ENCODE measurements around the gene UBE2QL1. TPM values are rescaled to one million over a fixed set of nuclear protein-coding genes. Genes with fewer than 3 reads are reported as not detected.

UBE2QL1 gene
- total RNA-seq, 1 donor from 2014 or later = 22.1 TPM

DNA sequence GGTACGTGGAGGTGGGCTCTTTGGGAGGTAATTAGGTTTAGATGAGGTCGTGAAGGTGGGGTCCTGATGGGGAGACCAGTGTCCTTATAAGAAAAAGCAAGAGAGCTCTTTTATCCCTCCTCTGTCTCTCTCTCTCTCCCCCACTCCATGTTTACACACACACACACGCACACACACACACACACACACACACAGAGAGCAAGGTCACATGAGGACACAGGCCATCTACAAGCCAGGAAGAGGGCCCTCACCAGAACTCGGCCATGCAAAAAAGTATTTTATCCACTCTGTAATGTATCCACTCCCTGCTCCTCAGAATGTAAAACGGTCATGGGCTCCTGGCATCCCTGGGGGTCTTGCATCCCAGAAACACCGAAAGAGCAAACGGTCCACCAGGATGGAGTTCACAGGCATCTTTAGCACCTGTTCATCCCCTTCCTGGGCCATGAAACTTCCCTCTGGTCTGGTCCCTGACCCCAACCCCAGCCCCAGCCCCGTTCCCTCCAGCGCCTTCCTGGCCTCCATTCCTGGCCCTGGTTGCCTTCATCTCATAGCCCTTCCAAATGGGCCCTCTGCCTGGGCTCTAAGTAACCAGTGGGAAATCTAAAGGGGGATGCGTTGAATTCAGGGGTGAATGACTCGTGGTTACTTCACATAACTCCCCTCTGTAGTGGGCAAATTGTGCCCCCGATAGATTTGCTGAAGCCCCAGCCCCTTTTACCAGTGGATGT, 95.3 kb downstream of the UBE2QL1 start:
- intact Hi-C loops (cut with micrococcal nuclease) = no loop called here

More for the DNA sequence above, 95.3 kb downstream of the UBE2QL1 start:
- ATAC-seq (no peak), DNase-seq (no peak)

Other genes starting within 250 kb of the UBE2QL1 start
- 29.2 TPM for gene MED10, start 70.3 kb upstream of the UBE2QL1 start, total RNA-seq
- 33.5 TPM for gene NSUN2, start 184.2 kb downstream of the UBE2QL1 start, total RNA-seq
- 2.3 TPM for gene SRD5A1, start 184.6 kb downstream of the UBE2QL1 start, total RNA-seq

All from left ventricle myocardium superior (tissue), 1 donor.